SHP77 treated with DMSO at 0.1 percent for 48 hours (cell line): ENCODE results near the gene TM9SF1.

Experiments
- DNase-seq: peaks from one replicate; lab custom pipeline; 2025; lab: John Stamatoyannopoulos, UW

TM9SF1 gene

DNA sequence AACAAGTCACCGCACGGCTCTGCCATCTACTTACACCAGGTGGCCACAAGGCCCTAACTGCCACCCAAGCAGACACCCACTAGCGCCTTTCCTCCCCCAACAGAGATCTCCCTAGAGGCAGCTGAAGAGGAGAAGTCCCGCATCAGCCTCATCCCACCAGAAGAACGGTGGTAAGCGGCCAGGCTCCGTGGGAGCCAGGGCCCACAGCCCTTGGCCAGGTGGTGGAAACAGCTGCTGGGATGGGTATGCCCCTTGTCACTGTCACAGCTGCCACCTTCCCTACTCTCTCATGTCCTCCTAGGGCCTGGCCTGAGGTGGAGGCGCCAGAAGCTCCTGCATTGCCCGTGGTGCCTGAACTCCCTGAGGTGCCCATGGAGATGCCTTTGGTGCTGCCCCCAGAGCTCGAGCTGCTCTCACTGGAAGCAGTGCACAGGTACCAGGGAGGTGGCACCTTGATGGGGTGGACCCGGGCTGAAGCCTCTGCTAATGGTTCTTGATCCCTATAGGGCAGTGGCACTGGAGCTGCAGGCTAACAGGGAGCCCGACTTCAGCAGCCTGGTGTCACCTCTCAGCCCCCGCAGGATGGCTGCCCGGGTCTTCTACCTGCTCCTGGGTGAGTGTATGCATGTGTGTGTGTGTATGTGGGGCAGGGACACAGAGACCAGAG, 15.8 kb downstream of the TM9SF1 start:
- no peak for DNase-seq

DNA sequence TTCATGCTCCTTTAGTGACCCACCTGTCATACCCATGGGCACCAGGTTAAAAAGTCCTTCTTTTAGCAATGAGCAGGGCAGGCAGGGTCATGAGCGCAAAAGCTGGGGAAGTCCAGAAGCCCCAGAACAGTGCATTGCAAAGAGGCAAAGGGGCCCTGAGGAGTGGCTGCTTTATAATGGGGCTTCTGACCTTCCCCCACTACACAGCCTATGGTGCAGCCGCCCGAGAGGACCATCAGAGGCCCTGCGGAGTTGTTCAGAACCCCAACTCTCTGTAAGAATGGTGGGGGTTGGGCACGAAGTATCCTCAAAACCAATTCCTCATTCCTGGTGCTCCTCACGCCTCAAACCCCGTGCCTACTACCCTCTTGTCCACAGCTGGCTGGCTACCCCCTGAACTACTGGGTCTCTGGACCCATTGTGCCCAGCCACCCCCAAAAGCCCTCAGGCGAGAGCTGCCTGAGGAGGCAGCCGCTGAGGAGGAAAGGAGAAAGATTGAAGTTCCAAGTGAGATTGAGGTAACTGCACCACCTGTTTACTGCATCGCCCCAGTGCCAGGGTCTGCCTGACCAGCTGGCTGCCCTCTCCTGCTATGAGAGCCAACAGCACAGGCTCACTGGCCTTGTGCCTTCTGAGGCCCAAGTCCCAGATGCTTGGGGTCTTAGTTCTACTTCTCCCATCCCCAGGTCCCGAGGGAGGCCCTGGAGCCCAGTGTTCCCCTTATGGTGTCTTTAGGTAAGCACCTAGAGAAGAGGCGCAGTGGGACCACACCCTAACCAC, 16.7 kb downstream of the TM9SF1 start:
- DNase-seq = no peak

- no peak for DNase-seq
These were observed 17.4 kb downstream of the TM9SF1 start for GRCh38 chr14:24177891-24178290.

DNA sequence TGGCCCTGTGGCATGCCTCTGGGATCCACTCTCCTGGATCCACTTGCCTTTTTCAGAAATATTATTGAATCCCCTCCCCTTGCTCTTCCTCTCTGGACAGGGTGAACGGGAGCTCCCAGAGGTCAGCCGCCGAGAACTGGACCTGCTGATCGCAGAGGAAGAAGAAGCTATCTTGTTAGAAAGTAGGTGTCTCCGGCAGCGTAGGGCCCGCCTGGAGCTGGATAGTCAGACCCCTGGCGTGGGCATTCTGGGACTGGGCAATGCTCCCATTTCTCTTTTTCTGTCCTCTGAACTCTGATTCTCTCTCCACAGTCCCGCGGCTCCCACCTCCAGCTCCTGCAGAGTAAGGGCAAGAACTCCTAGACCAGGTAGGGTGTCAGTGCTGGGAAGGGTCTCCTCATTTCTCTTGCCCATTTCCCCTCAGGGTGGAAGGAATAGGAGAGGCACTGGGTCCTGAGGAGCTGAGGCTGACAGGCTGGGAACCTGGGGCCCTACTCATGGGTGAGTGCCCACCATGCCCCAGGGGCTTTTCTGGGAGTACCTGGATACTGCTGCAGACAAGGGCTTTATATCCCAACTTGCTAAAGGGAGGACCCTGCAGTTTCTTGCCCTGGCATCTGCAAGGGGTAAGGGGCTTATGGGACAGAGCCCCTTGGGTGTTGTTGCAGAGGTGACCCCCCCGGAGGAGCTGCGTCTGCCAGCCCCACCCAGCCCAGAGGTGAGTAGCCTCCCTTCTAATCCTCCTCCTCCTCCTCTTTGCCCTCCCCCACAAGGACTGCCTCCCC, 18.0 kb downstream of the TM9SF1 start:
- no peak for DNase-seq

DNA sequence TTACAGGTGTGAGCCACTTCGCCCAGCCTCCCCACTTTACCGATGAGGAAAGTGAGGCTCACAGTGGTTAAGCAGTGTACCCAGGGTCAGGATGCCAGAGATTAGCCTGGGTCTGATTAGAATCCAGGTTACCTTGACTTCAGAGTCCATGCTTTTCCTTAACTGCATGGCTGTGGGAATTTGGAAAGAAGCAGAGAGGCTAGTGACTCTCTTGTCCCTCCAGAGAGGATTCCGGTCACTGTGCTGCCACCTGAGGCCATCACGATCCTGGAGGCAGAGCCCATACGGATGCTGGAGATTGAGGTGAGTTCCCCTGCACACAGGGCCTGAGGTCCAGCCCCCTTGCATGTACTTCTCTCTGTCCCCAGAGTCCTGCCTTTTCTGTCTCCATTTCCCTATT, 18.6 kb downstream of the TM9SF1 start:
- DNase-seq = no peak

- DNase-seq = no peak
These were observed 22.4 kb downstream of the TM9SF1 start for GRCh38 chr14:24172871-24173281.

DNA sequence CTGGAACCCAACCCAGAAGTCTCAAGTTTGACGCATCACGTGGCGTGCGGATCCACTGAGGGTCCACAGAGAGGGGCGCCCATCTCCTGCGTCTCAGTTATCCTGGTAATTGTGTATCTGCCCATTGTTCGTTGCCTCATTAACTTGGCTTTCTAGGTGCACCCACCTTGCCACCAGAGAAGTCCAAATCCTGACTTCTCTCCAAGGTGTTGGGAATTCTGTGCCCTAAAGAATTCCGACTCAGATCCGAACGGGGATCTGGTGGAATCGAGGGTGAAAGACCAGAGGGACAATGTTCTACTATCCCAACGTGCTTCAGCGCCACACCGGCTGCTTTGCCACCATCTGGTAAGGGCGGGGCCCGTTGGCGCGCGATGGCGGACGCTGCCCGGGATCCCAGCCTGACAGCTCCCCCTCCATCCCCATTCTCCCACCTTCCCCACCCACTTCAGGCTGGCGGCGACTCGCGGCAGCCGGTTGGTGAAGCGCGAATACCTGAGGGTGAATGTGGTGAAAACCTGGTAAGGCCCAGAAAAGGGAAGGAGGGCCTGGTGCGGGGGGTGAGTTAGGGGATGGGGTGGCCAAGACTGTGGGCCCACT, 22.9 kb downstream of the TM9SF1 start:
- no peak for DNase-seq

DNA sequence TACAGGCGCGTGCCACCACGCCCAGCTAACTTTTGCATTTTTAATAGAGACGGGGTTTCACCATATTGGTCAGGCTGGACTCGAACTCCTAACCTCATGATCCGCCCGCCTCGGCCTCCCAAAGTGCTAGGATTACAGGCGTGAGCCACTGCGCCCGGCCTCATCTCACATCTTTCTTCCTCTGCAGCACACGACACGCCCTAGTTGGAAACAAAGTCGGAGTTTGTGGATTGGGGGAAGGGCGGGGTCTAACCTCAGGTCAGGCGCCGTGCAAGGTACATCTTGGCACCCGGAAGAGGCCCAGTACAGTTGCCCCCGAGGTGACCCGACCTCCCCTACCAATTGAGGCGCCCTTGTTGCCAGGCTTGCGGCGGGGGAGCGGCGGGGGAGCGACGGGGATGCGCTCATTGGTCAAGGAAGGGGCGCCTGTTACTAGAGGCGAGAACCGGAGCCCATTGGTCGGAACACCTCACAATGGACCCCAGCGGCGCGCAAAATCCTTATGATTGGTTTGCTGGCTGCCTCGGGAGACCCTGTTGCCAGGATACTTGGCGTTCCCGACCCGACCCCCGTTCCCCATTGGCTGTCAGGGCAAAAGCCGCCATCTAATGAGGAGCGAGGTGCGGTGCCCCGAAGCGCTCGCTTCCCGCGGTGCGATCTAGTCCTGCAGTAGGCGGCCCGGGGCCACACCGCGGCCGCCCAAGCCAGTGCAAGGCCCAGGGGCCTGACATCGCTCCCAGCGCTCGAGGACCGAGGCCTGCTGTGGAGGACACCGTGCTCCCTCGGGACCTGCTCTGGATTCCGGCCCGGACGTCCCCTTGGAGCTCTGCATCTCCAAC, 23.6 kb downstream of the TM9SF1 start, which contains the start of gene REC8:
TSS of gene REC8 (plus strand) at position 659 of the 839 bp plus-strand sequence. CDS start 473 bp downstream, outside the sequence.
- peak; percentile 85 for DNase-seq

DNA sequence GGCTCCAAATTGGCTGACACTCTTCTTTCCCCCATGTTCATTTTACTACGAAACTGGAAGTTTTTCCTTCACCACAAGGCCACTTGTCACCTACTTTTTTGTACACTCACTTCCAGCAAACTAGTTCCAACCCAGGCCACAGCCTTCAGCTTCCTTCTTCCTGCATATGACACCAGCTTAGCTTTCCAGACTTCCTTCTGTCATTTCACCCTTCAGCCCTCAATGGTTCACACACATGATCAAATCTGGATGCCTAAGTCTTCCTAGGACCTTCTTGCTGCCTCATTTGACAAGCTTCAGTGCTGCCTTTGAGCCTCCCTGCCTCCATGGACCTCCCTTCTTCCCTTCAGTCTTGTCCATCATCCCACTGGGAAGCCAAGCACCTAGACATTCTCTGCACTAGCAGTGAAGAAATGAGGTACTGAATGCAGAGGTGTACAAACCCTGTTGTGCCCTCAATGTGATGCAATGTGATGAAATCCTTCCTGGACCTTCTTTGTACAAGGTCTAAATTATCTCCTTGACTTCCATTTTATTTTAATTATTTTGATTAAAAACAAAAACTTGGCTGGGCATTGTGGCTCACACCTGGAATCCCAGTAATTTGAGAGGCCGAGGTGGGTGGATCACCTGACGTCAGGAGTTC, 27.6 kb downstream of the TM9SF1 start:
- DNase-seq = no peak

DNA sequence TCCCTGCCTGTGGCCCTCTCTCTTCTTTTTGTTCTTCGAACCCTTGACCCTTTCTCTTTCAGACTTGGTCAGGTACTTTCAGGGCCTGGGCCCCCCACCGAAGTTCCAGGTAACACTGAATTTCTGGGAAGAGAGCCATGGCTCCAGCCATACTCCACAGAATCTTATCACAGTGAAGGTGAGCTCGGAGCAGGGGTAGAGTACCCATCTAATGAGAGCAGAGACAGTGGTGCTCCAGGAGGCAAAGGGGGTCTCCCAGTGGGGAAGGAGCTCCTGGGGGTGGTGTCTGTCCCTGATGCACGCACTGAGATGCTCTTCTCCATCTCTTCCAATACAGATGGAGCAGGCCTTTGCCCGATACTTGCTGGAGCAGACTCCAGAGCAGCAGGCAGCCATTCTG, 29.5 kb downstream of the TM9SF1 start:
- DNase-seq = no peak

GRCh38 chr14:24164518-24164991, 30.7 kb downstream of the TM9SF1 start:
- no peak for DNase-seq

DNA sequence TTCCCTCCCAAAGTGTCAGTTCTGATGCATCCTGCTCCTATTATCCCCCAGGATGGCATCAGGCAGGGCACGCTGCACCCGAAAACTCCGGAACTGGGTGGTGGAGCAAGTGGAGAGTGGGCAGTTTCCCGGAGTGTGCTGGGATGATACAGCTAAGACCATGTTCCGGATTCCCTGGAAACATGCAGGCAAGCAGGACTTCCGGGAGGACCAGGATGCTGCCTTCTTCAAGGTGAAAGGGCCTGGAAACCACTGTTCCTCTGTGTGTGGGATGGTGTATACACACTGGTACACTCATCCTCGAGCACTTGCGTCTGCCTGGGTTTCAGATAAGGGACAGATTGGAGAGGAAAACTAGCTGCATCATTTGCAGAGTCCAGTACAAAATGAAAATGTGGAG, 33.1 kb downstream of the TM9SF1 start:
- no peak for DNase-seq

DNA sequence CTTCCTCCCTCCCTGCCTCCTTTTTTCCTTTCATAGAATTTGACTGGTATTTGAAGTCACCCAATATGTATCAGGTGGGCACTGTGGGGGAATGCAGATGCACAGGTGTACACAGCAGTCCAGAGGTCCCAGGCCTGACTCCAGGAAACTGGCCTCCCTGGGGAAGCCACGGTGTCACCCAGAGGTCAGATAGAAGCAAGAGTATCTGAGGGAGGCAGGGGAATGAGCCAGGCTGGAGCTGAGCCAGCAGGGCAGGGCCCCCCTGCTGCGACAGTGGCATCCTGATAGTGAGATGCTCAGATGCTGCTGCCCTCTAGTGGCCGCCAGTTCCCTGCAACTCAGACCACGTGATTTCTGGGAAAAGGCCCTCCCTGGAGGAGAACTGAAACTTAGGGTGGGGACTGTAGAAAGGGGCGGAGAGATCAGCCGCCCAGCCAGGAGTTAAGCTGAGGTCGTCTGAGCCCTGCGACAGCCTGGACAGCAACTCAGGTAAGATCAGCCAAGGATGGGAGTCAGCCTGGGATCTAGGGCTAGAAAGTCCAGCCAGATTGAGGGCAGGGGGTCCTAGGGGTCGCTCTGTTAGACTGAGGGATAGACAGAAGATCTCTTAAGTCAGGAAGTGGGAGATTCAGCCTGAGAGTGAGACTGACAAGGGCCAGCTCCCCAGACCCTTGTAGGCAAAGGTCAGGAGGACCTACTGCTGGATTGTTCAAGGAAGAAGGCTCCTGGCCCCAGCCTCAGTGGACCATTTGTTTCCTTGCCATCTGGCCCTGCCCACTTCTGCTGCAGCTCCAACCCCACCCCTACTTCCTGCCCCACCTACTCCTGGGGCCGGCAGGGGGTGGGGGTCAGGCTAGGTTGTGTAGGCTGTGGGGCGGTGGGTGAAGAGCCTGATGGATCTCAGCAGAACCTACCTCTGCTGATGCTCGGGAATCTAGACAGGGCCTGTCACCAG, 34.1 kb downstream of the TM9SF1 start, which contains the start of gene IRF9:
TSS of gene IRF9 (plus strand) at position 416 of the 955 bp plus-strand sequence. CDS start 880 bp downstream, outside the sequence.
- DNase-seq = peak; percentile 97

- DNase-seq = no peak
These were observed 34.8 kb downstream of the TM9SF1 start for GRCh38 chr14:24160499-24160849.

DNA sequence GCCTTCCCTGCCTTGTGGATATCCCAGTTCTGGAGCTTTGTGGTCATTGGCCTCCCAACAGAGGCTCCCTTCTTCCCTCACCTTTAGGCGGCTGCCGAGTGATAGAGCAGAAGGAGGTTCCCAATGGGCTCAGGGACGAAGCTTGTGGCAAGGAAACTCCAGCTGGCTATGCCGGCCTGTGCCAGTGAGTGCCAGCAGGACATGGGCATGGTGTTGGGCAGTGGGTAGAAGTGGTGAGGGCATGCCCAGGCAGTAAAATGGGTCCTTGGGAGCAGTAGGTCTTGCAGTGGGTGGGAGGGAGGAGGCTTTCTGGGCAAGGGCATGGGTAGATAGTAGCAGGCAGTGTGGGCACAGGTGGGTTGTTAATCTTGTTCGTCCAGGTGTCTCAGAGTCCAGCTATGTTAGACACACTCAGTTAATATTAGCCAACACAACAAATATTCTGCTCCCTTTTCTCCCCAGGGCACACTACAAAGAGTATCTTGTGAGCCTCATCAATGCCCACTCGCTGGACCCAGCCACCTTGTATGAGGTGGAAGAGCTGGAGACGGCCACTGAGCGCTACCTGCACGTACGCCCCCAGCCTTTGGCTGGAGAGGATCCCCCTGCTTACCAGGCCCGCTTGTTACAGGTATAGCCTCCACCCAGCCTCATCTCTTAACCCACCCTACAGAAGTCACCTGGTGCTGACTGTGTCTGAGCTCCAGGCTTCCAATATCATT, 35.3 kb downstream of the TM9SF1 start:
- no peak for DNase-seq

DNA sequence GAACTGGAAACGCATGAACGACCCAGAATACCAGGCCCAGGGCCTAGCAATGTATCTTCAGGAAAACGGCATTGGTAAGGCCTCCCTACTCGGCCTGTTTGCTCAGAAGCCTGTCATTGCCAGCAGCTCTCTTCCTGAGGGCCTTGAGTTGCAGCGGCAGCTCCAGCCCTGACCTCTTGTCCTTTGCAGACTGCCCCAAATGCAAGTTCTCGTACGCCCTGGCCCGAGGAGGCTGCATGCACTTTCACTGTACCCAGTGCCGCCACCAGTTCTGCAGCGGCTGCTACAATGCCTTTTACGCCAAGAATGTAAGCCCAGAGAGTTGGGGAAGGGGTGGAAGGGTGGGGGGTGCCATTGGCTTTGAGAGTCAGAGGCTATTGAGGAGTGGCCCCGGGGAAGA, 37.9 kb downstream of the TM9SF1 start:
- DNase-seq = no peak

GRCh38 chr14:24156840-24157239, 38.4 kb downstream of the TM9SF1 start:
- DNase-seq = no peak

GRCh38 chr14:24155100-24155499, 40.1 kb downstream of the TM9SF1 start:
- DNase-seq = no peak
